ENCODE data around the gene RBM27.

The RBM27 gene

DNA sequence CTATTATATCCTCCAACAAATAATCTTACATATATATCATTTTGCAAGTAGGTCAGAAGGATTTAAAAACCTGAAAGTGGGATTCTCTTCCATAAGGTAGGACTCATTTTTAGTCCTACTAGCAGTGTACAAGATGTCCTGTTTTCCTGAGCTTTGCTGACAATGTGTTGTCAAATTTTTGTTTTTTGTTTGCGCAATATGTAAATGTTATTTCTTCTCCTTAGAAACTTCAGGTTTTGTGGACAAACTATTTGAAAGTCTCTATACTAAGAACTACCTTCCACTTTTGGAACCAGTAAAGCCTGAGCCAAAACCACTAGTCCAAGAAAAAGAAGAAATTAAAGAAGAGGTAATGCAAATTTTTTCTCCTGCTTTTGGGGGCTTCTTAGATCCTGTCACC, 19.8 kb downstream of the RBM27 start:
- Histone ChIP-seq H3K27ac (no peak overlapping the region), H3K9me3 (ENCODE audit: severe bottlenecking) (no peaks in the 10 kb centered on the region), H3K36me3 (peaks cover 40% of the 10 kb centered on the region), H3K27me3 (ENCODE audit: insufficient read depth, low read depth, severe bottlenecking) (no peaks in the 10 kb centered on the region), H3K4me3 (ENCODE audit: low read depth, low read length) (no peak overlapping the region)
- no peak for DNase-seq
- TF ChIP-seq, protein P1, sequence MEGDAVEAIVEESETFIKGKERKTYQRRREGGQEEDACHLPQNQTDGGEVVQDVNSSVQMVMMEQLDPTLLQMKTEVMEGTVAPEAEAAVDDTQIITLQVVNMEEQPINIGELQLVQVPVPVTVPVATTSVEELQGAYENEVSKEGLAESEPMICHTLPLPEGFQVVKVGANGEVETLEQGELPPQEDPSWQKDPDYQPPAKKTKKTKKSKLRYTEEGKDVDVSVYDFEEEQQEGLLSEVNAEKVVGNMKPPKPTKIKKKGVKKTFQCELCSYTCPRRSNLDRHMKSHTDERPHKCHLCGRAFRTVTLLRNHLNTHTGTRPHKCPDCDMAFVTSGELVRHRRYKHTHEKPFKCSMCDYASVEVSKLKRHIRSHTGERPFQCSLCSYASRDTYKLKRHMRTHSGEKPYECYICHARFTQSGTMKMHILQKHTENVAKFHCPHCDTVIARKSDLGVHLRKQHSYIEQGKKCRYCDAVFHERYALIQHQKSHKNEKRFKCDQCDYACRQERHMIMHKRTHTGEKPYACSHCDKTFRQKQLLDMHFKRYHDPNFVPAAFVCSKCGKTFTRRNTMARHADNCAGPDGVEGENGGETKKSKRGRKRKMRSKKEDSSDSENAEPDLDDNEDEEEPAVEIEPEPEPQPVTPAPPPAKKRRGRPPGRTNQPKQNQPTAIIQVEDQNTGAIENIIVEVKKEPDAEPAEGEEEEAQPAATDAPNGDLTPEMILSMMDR (IDR thresholded peaks at IDR 0.05; ENCODE audit: low read depth, low read length): no peak

DNA sequence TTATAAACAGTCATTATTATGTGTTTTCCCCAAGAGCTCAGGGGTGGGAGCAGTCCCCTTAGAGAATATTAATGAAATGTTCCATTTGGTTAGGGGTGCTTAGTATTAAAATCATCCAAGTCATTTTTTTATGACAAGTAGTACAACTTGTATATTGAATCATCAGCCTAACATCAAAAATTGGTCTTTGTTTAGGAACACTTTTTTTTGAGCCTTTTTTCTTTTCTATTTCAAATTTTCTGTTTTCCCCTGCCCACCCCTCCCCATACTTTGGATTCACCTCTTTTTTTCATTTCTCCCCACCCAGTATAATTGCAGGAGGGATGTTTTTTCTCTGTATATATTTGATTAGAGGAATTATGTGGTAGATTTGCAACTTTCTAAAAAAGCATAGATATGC, 25.8 kb downstream of the RBM27 start:
- Histone ChIP-seq H3K4me3 (ENCODE audit: low read depth, low read length) (no peak overlapping the region), H3K27ac (no peak overlapping the region), H3K9me3 (ENCODE audit: severe bottlenecking) (no peaks in the 10 kb centered on the region), H3K36me3 (peaks cover 75% of the 10 kb centered on the region), H3K27me3 (ENCODE audit: insufficient read depth, low read depth, severe bottlenecking) (no peaks in the 10 kb centered on the region)
- TF ChIP-seq, protein P1 (IDR thresholded peaks at IDR 0.05; ENCODE audit: low read depth, low read length): no peak
- no peak for DNase-seq

DNA sequence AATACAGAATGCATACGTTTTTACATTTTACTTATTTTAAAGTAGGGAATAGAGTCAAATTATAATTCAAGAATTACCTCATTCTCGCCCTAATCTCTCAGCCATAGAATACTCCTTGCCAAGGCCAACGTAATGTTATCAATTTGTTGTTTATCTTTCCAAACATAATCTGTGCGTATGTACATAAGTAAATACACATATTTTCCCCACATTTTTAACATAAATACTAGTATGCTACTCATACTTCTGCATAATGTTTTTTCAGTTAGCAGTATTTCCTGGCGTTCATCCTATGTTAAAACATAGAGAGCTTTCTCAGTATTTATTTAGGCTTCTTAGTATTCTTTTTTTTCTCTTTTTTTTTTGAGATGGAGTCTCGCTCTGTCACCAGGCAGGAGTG, 28.8 kb downstream of the RBM27 start:
- DNase-seq: no peak
- Histone ChIP-seq H3K27me3 (ENCODE audit: insufficient read depth, low read depth, severe bottlenecking) (no peaks in the 10 kb centered on the region), H3K9me3 (ENCODE audit: severe bottlenecking) (no peaks in the 10 kb centered on the region), H3K27ac (no peak overlapping the region), H3K4me3 (ENCODE audit: low read depth, low read length) (no peak overlapping the region), H3K36me3 (peaks cover 64% of the 10 kb centered on the region)
- TF ChIP-seq, protein P1 (IDR thresholded peaks at IDR 0.05; ENCODE audit: low read depth, low read length): no peak

DNA sequence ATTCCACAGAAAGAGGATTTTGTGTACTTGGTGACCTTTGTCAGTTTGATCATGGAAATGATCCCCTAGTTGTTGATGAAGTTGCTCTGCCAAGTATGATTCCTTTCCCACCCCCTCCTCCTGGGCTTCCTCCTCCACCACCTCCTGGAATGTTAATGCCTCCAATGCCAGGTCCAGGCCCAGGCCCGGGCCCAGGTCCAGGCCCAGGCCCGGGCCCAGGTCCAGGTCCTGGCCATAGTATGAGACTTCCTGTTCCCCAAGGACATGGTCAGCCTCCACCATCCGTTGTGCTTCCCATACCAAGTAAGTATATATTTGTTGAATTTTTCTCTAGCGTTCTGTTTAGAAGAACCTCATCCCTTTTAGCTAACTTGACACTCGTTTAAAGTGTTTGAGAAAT, 30.0 kb downstream of the RBM27 start:
- Histone ChIP-seq H3K36me3 (peaks cover 72% of the 10 kb centered on the region), H3K27ac (no peak overlapping the region), H3K27me3 (ENCODE audit: insufficient read depth, low read depth, severe bottlenecking) (no peaks in the 10 kb centered on the region), H3K4me3 (ENCODE audit: low read depth, low read length) (no peak overlapping the region), H3K9me3 (ENCODE audit: severe bottlenecking) (no peaks in the 10 kb centered on the region)
- DNase-seq: no peak
- TF ChIP-seq, protein P1 (IDR thresholded peaks at IDR 0.05; ENCODE audit: low read depth, low read length): no peak

GRCh38 chr5:146238973-146239372, 35.6 kb downstream of the RBM27 start:
- DNase-seq: no peak

GRCh38 chr5:146240951-146241350, 37.5 kb downstream of the RBM27 start:
- TF ChIP-seq, protein P1 (IDR thresholded peaks at IDR 0.05; ENCODE audit: low read depth, low read length): no peak
- Histone ChIP-seq H3K9me3 (ENCODE audit: severe bottlenecking) (no peaks in the 10 kb centered on the region), H3K27ac (no peak overlapping the region), H3K27me3 (ENCODE audit: insufficient read depth, low read depth, severe bottlenecking) (no peaks in the 10 kb centered on the region), H3K36me3 (peaks cover 35% of the 10 kb centered on the region), H3K4me3 (ENCODE audit: low read depth, low read length) (no peak overlapping the region)
- no peak for DNase-seq

More at GRCh38 chr5:146238973-146239372, 35.6 kb downstream of the RBM27 start:
- H3K36me3 ChIP-seq: peaks cover 41% of the 10 kb centered on the region
- no peak overlapping the region for H3K27ac ChIP-seq
- H3K4me3 ChIP-seq (ENCODE audit: low read depth, low read length): no peak overlapping the region
- TF ChIP-seq, protein P1 (IDR thresholded peaks at IDR 0.05; ENCODE audit: low read depth, low read length): no peak
- no peaks in the 10 kb centered on the region for H3K9me3 ChIP-seq (ENCODE audit: severe bottlenecking)
- H3K27me3 ChIP-seq (ENCODE audit: insufficient read depth, low read depth, severe bottlenecking): no peaks in the 10 kb centered on the region
